ENCODE data around the gene MRC2.

The MRC2 gene

GRCh38 chr17:62705156-62705777, 77.8 kb downstream of the MRC2 start:
- DNase-seq = no peak

- DNase-seq = peak; percentile 52
Measured at GRCh38 chr17:62705778-62706597, 78.5 kb downstream of the MRC2 start.

GRCh38 chr17:62706598-62707424, 79.3 kb downstream of the MRC2 start:
- no peak for DNase-seq

GRCh38 chr17:62707425-62707739, 79.9 kb downstream of the MRC2 start:
- no peak for DNase-seq

GRCh38 chr17:62708587-62708986, 81.1 kb downstream of the MRC2 start:
- no peak for DNase-seq

GRCh38 chr17:62712171-62712581, 84.7 kb downstream of the MRC2 start:
- no peak for DNase-seq

GRCh38 chr17:62713086-62713881, 85.8 kb downstream of the MRC2 start:
- DNase-seq = no peak

- peak; percentile 67 for DNase-seq
Measured at GRCh38 chr17:62714016-62714777, 86.7 kb downstream of the MRC2 start.

- DNase-seq = no peak
Measured at GRCh38 chr17:62715882-62716390, 88.5 kb downstream of the MRC2 start.

- no peak for DNase-seq
Measured at GRCh38 chr17:62716834-62717588, 89.5 kb downstream of the MRC2 start.

- no peak for DNase-seq
Measured at GRCh38 chr17:62717589-62717855, 90.1 kb downstream of the MRC2 start.

- DNase-seq = no peak
Measured at GRCh38 chr17:62717889-62718288, 90.4 kb downstream of the MRC2 start.

GRCh38 chr17:62718429-62718828, 91.0 kb downstream of the MRC2 start:
- peak; percentile 38 for DNase-seq

GRCh38 chr17:62719586-62719985, 92.1 kb downstream of the MRC2 start:
- DNase-seq = no peak

- peak; percentile 16 for DNase-seq
Measured at GRCh38 chr17:62720126-62720850, 92.8 kb downstream of the MRC2 start.

- no peak for DNase-seq
Measured at GRCh38 chr17:62722625-62723024, 95.2 kb downstream of the MRC2 start.

GRCh38 chr17:62723842-62724241, 96.4 kb downstream of the MRC2 start:
- no peak for DNase-seq

- no peak for DNase-seq
Measured at GRCh38 chr17:62724398-62725146, 97.1 kb downstream of the MRC2 start.

GRCh38 chr17:62725791-62726249, 98.3 kb downstream of the MRC2 start:
- no peak for DNase-seq
